Measurements from ENCODE around the gene RASA3. TPM values are rescaled to one million over a fixed set of nuclear protein-coding genes. Genes with fewer than 3 reads are reported as not detected.

The RASA3 gene
- total and polyA plus RNA-seq, 7 donors: 4.2 to 22.4 (median 16.9) TPM

- Histone ChIP-seq H3K36me3 (peaks cover 0 to 7% (median 2%) of the 10 kb centered on the region in 4 donors), H3K27me3 (no peaks in the 10 kb centered on the region), H3K9me3 (no peaks in the 10 kb centered on the region), H3K4me1 (peaks cover 0 to 44% (median 23%) of the 10 kb centered on the region in 4 donors), H3K4me3 (no peak overlapping the region), H3K27ac (peak overlapping the region in 1 of 4 donors; percentile 30)
- no peak for DNase-seq
- intact Hi-C loops (cut with DNase I): no loop called here
- 82 to 89% methylated on average over 28 of the region's 28 CpGs for WGBS, 2 donors
- TF ChIP-seq POLR2AphosphoS5 (IDR thresholded peaks at IDR 0.05): no peak
Measured at GRCh38 chr13:114056205-114057013, 76.0 kb downstream of the RASA3 start.

GRCh38 chr13:114055766-114056165 is 76.7 kb downstream of the RASA3 start:
- no peak for TF ChIP-seq EP300 (IDR thresholded peaks at IDR 0.05)
- TF ChIP-seq POLR2A (IDR thresholded peaks at IDR 0.05): no peak
- no peak for TF ChIP-seq POLR2AphosphoS5 (IDR thresholded peaks at IDR 0.05)
- no peak for TF ChIP-seq CTCF (IDR thresholded peaks at IDR 0.05)
- H3K4me3 ChIP-seq: no peak overlapping the region
- DNase-seq: no peak
- peaks cover 0 to 14% (median 4%) of the 10 kb centered on the region in 4 donors for H3K36me3 ChIP-seq
- WGBS, 2 donors: 96 to 97% methylated on average over 19 of the region's 19 CpGs
- H3K9me3 ChIP-seq: no peaks in the 10 kb centered on the region
- intact Hi-C loops (cut with DNase I): no loop called here
- H3K27me3 ChIP-seq: no peaks in the 10 kb centered on the region
- H3K27ac ChIP-seq: no peak overlapping the region
- peaks cover 0 to 44% (median 22%) of the 10 kb centered on the region in 4 donors for H3K4me1 ChIP-seq

GRCh38 chr13:114054830-114055439 is 77.5 kb downstream of the RASA3 start:
- no peaks in the 10 kb centered on the region for H3K9me3 ChIP-seq
- H3K36me3 ChIP-seq: peaks cover 0 to 21% (median 4%) of the 10 kb centered on the region in 4 donors
- TF ChIP-seq CTCF (IDR thresholded peaks at IDR 0.05): no peak
- intact Hi-C loops (cut with DNase I): no loop called here
- H3K4me3 ChIP-seq: no peak overlapping the region
- DNase-seq: no peak
- WGBS, 2 donors: 93 to 95% methylated on average over 24 of the region's 24 CpGs
- H3K27ac ChIP-seq: no peak overlapping the region
- H3K4me1 ChIP-seq: peaks cover 0 to 44% (median 19%) of the 10 kb centered on the region in 4 donors
- no peaks in the 10 kb centered on the region for H3K27me3 ChIP-seq

- DNase-seq: no peak
- Histone ChIP-seq H3K9me3 (no peaks in the 10 kb centered on the region), H3K4me3 (no peak overlapping the region), H3K27me3 (no peaks in the 10 kb centered on the region), H3K27ac (no peak overlapping the region), H3K36me3 (peaks cover 0 to 23% (median 4%) of the 10 kb centered on the region in 4 donors), H3K4me1 (peaks cover 0 to 38% (median 17%) of the 10 kb centered on the region in 4 donors)
- TF ChIP-seq CTCF (IDR thresholded peaks at IDR 0.05): no peak
- TF ChIP-seq POLR2AphosphoS5 (IDR thresholded peaks at IDR 0.05): no peak
- TF ChIP-seq EP300 (IDR thresholded peaks at IDR 0.05): no peak
- no peak for TF ChIP-seq POLR2A (IDR thresholded peaks at IDR 0.05)
- intact Hi-C loops (cut with DNase I): no loop called here
- WGBS, 2 donors: 80 to 88% methylated on average over 5 of the region's 5 CpGs
Measured at GRCh38 chr13:114054264-114054663, 78.2 kb downstream of the RASA3 start.

- intact Hi-C loops (cut with DNase I): no loop called here
Measured at GRCh38 chr13:114053026-114053425, 79.4 kb downstream of the RASA3 start.

More at GRCh38 chr13:114053026-114053425, 79.4 kb downstream of the RASA3 start:
- no peak overlapping the region for H3K4me3 ChIP-seq
- no peak overlapping the region for H3K27ac ChIP-seq
- 75 to 91% methylated on average over 14 of the region's 14 CpGs for WGBS, 2 donors
- H3K4me1 ChIP-seq: peaks cover 0 to 29% (median 13%) of the 10 kb centered on the region in 4 donors
- H3K27me3 ChIP-seq: no peaks in the 10 kb centered on the region
- no peak for TF ChIP-seq CTCF (IDR thresholded peaks at IDR 0.05)
- TF ChIP-seq POLR2AphosphoS5 (IDR thresholded peaks at IDR 0.05): no peak
- TF ChIP-seq POLR2A (IDR thresholded peaks at IDR 0.05): no peak
- no peak for TF ChIP-seq EP300 (IDR thresholded peaks at IDR 0.05)
- H3K9me3 ChIP-seq: no peaks in the 10 kb centered on the region
- peaks cover 0 to 23% (median 4%) of the 10 kb centered on the region in 4 donors for H3K36me3 ChIP-seq
- DNase-seq: no peak

Measured in sigmoid colon (tissue), 7 donors.